Measurements from ENCODE around the gene MEF2C.

MEF2C gene

DNA sequence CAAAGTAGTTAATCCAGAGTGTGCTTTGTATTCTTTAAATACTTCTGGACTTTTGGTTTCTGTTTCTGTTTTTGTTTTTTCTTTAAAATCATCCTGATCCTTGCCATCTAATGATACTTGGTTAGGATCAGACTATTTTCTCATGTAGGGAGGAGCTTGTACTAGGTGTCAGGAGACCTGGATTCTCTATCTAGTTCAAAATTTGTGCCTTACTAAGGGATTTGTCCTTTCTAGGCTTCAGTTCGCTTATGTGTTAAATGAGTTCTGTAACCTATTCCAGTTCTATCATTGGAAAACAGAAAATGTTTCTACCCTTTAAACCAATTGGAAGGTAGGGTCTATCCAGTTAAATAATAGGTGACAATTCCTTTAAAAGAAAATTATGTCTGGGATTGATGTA, 3.3 kb upstream of the MEF2C start:
- peak; percentile 74 for FAIRE-seq

DNA sequence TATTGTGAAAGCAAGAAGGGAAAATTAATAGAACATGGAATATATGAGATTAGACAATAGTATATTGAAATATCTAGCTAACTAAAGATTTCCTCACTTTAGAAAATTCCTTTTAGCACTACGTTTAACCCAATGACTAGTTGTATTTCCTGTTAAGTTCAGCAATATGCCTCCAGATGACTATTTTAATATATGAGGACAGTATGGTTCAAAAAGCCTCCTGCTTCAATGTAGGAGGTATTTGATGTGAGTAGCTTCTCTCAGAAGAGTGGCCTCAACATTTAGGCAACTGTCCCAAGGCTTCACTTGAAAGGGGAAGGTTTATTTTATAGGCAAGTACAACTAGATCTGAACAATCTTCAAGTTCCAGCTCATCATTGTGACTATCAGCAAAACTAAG, 2.0 kb upstream of the MEF2C start:
- no peak for DNase-seq (ENCODE audit: insufficient read length)
- TF ChIP-seq POLR2A (IDR thresholded peaks at IDR 0.05; ENCODE audit: low read depth, low read length) = no peak
- no peak for TF ChIP-seq TAF1 (IDR thresholded peaks at IDR 0.05; ENCODE audit: borderline replicate concordance, low read depth, low read length)
- no peak for TF ChIP-seq POLR2AphosphoS5 (IDR thresholded peaks at IDR 0.05; ENCODE audit: low read depth, low read length)
- peak; percentile 79 for FAIRE-seq

More for the DNA sequence above, 3.3 kb upstream of the MEF2C start:
- TF ChIP-seq TAF1 (IDR thresholded peaks at IDR 0.05; ENCODE audit: borderline replicate concordance, low read depth, low read length) = no peak
- no peak for TF ChIP-seq POLR2A (IDR thresholded peaks at IDR 0.05; ENCODE audit: low read depth, low read length)
- TF ChIP-seq POLR2AphosphoS5 (IDR thresholded peaks at IDR 0.05; ENCODE audit: low read depth, low read length) = no peak
- no peak for DNase-seq (ENCODE audit: insufficient read length)

DNA sequence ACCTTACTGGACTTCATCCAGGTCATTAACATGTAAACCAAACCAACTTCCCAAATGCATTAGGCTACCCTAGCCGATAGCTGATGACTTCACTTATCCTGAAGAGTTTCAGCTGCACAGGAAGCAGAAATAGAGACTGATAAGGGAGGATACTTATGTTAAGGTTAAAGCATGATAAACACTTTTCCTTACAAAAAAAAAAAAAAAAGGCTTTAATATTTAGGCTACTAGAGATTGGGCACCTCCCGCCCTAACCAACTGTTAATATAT, 1.6 kb upstream of the MEF2C start:
- TF ChIP-seq POLR2AphosphoS5 (IDR thresholded peaks at IDR 0.05; ENCODE audit: low read depth, low read length) (no peak), POLR2A (IDR thresholded peaks at IDR 0.05; ENCODE audit: low read depth, low read length) (no peak), TAF1 (IDR thresholded peaks at IDR 0.05; ENCODE audit: borderline replicate concordance, low read depth, low read length) (no peak)
- FAIRE-seq (no peak), DNase-seq (ENCODE audit: insufficient read length) (no peak)

DNA sequence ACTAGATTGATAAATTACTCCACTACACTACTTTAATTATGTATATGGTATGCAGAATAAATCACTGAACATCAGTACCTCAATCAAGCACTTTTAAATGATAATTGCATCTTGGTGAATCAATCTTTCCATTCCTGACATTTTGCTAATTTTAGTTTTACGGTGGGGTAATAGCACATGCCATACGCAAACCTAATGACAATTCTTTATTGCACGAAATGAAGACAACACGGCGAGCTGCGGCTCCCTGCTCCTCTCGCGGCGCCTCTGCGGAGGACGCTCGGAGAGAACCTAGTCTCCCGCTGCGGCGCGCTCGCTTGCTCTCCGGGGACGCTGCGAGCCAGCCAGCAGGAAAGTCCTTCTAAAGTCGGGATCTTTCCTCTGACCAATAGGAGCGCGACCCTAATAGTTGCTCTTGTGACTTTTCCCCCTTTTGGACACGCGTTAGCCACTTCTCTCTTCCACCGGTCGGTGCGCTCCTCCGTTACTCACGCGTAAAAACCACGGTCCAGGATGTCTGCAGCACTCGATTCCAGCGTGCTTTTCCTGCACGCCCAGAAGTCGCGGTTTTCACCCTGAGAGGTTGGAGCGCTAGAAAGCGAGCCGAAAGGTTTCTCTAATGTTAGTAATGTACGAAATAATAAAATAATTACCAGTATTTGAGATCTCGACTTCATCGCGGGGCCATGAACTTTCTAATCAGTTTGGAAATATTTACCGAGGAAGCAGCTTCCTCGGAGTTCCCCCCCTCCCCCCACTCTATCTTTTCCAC, 1.0 kb upstream of the MEF2C start:
- FAIRE-seq (peak; percentile 90), DNase-seq (ENCODE audit: insufficient read length) (no peak)
- TF ChIP-seq POLR2AphosphoS5 (IDR thresholded peaks at IDR 0.05; ENCODE audit: low read depth, low read length) = peak; percentile 61; the same call in 1 of the 2 replicates
- TF ChIP-seq POLR2A (IDR thresholded peaks at IDR 0.05; ENCODE audit: low read depth, low read length) = peak; percentile 72
- TF ChIP-seq TAF1 (IDR thresholded peaks at IDR 0.05; ENCODE audit: borderline replicate concordance, low read depth, low read length) = 0 out of 2 replicates have a peak, but pooled peaks have one; percentile 10

DNA sequence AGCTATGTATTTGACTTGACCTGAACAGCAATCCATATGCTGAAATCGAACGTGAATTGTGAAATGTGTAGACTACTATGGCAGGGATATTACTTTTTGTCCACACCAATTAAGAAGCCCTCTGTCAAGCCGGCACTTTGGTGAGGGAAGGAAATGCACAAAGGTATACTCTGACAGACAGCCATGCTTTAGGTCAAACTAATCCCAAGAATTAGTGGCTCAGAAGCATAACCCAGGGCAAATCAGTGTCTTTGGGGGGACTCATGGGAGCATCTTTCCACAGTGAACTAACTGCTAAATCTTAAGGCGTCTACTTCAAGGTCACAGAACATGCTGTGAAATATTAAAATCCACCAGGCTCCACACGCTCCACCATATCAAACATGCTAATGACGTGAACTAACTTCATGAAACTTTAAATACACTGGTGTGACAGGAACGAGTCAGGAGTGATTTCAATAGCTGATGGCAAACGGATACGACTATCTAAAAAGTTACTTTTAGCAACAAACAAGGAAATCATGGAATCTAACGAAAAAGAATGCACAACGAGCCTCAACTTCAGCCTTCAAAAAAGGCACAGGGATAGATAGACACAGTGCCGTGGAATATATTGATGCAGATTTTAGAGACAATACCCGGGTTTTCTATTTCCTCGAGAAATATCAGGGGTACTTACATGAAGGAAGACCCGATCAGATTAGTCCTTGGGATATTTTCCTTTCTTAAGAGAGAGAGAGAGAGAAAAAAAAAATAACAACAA, 527 bp downstream of the MEF2C start:
- TF ChIP-seq TAF1 (IDR thresholded peaks at IDR 0.05; ENCODE audit: borderline replicate concordance, low read depth, low read length) = no peak
- TF ChIP-seq POLR2AphosphoS5 (IDR thresholded peaks at IDR 0.05; ENCODE audit: low read depth, low read length) = no peak; the same call in 1 of the 2 replicates
- TF ChIP-seq POLR2A (IDR thresholded peaks at IDR 0.05; ENCODE audit: low read depth, low read length) = no peak
- DNase-seq (ENCODE audit: insufficient read length) (no peak), FAIRE-seq (peak; percentile 86)

DNA sequence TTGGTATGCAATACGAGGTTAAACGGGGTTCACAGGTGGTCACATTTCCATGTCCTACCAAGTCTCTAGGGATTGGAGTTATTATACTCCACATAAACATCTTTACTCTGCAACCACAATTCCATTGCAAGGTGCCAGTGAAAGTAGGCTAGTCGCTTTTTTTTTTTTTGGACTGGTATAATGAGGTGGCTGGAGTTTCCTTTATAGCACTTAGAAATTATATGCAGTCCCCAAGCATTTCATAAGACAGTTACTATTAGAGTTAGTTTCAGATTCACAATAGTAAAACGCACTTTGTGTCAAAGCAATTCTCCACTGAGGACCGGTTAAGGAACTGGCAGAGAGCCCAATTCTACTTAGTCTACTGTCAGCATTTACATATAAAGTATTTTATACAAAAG, 1.4 kb downstream of the MEF2C start:
- peak; percentile 60 for FAIRE-seq
- DNase-seq (ENCODE audit: insufficient read length) = no peak
- TF ChIP-seq POLR2A (IDR thresholded peaks at IDR 0.05; ENCODE audit: low read depth, low read length) (no peak), POLR2AphosphoS5 (IDR thresholded peaks at IDR 0.05; ENCODE audit: low read depth, low read length) (no peak; the same call in 1 of the 2 replicates), TAF1 (IDR thresholded peaks at IDR 0.05; ENCODE audit: borderline replicate concordance, low read depth, low read length) (no peak)

DNA sequence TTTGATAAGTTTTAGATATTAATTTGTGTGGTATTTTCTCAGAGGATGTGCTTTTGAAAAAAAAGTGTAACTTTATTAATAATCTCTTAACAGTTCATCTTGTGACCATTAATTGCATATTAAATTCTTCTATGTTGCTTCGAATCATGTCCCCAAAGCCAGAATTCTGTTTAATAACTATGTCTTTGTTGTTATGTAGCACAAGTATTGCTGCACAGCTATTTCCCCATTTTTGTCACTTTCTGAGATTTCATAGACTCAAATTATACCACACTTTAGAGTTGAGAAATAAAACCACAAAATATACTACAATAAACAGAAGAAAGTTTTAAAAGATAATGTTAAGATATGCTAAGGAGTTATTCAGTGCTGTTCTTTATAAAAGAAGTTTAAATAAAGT, 2.8 kb downstream of the MEF2C start:
- no peak for TF ChIP-seq TAF1 (IDR thresholded peaks at IDR 0.05; ENCODE audit: borderline replicate concordance, low read depth, low read length)
- no peak for TF ChIP-seq POLR2A (IDR thresholded peaks at IDR 0.05; ENCODE audit: low read depth, low read length)
- no peak for TF ChIP-seq POLR2AphosphoS5 (IDR thresholded peaks at IDR 0.05; ENCODE audit: low read depth, low read length)
- FAIRE-seq (no peak), DNase-seq (ENCODE audit: insufficient read length) (no peak)

DNA sequence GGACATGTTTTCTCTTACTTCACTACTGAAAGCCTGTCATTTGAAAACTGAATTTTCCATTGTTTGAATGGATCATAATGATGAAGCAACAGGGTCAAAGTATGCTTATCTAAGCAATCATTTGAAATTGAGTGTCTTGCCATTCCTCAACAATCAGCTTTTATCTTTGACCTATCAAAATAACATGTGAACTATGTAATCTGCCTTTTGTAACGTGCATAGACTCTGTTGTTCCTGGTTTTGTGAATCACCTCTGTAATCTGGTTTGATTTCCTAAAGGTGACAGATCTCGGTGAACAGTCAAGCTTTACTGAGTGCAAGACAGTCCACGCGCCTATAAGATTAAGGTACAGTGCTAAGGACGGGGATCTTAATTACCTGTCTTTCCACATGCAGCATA, 3.3 kb downstream of the MEF2C start:
- no peak for DNase-seq (ENCODE audit: insufficient read length)
- TF ChIP-seq POLR2AphosphoS5 (IDR thresholded peaks at IDR 0.05; ENCODE audit: low read depth, low read length) = peak; percentile 55; the same call in 1 of the 2 replicates
- TF ChIP-seq POLR2A (IDR thresholded peaks at IDR 0.05; ENCODE audit: low read depth, low read length) = peak; percentile 43; the same call in 1 of the 2 replicates
- TF ChIP-seq TAF1 (IDR thresholded peaks at IDR 0.05; ENCODE audit: borderline replicate concordance, low read depth, low read length) = no peak
- FAIRE-seq = peak; percentile 88

DNA sequence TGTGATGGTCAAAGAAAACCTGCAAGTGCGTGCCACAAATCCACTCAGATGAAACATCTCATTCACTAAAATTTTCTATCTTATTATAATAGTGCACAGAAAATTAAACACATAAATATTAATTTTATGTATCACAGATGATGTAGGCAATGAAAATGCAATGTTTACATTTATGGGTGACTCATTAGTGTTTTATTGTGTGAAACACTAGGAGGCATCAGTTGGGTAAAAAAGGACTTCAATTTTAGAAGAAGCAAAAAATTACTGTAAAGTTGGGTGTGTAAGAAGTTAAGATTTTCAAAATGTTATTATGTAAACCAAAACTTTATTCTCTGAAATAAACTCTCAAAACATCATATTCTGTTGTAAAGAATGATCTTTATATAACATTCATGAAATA, 4.0 kb downstream of the MEF2C start:
- FAIRE-seq (no peak), DNase-seq (ENCODE audit: insufficient read length) (no peak)
- TF ChIP-seq POLR2A (IDR thresholded peaks at IDR 0.05; ENCODE audit: low read depth, low read length) (no peak), TAF1 (IDR thresholded peaks at IDR 0.05; ENCODE audit: borderline replicate concordance, low read depth, low read length) (no peak), POLR2AphosphoS5 (IDR thresholded peaks at IDR 0.05; ENCODE audit: low read depth, low read length) (no peak)

DNA sequence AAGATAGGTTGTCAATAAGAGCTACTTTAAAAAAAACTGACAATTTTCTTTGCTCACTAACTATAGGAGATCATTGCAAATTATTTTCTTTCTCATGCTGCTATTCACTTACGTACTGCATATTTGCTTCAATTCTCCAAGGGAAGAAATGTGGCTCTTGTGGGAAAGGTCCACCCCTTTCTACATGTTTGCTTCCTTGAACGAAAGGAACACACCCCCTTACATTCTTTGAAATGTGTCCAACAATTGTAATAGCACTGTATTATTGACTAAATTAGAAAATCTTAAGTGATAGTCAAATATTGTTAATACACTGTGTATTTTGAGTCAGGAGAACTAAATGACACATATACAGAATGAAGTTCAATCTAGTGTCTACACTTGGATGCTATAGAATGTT, 5.2 kb downstream of the MEF2C start:
- no peak for DNase-seq (ENCODE audit: insufficient read length)
- FAIRE-seq = no peak
- TF ChIP-seq TAF1 (IDR thresholded peaks at IDR 0.05; ENCODE audit: borderline replicate concordance, low read depth, low read length) (no peak), POLR2A (IDR thresholded peaks at IDR 0.05; ENCODE audit: low read depth, low read length) (no peak)

DNA sequence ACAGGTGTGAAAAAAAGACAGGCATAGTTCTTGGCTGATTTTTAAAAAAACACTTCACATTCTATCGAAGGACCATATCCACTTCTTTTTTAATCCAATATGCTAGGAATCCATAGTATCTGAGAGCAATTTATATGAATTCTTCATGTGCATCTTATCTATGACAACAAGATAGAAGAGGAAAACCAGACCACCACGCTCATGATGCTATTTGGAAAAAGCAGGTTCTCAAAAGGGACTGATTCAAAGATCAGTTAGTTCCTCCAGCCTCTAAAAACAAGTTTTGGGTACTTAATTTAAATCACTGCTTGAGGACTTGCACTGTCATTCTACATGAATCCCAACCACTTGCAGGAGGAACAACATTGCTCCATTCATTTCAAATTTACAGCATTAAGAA, 6.3 kb downstream of the MEF2C start:
- FAIRE-seq (peak; percentile 38), DNase-seq (ENCODE audit: insufficient read length) (no peak)
- no peak for TF ChIP-seq POLR2A (IDR thresholded peaks at IDR 0.05; ENCODE audit: low read depth, low read length)
- no peak for TF ChIP-seq TAF1 (IDR thresholded peaks at IDR 0.05; ENCODE audit: borderline replicate concordance, low read depth, low read length)
